OCI-LY7 (cell line): ENCODE measurements around the gene TCEANC2. TPM values are rescaled to one million over a fixed set of nuclear protein-coding genes. Genes with fewer than 3 reads are reported as not detected.

Experiments
- BruUV-seq: library from RNA; stranded (reverse); fragments of 400-500 nt; replicated peaks from 2 replicates; lab custom pipeline; 2021; lab: Mats Ljungman, UMichigan
- CTCF ChIA-PET: fragments of 300-600 bp; sonication (Branson Sonifier 250); formaldehyde crosslinking; loops from one replicate; lab custom pipeline; 2022; ENCODE audit warnings: antibody characterized with exemption; ENCODE audit not compliant: unreplicated experiment; lab: Charles Lee
- POLR2A ChIA-PET: fragments of 300-600 bp; sonication (Branson Sonifier 250); formaldehyde crosslinking; loops from one replicate; lab custom pipeline; 2022; ENCODE audit warnings: antibody characterized with exemption; lab: Charles Lee
- DNase-seq: peaks from one replicate; pipeline ENCODE4 v3.0.0-alpha.2; 2015; ENCODE audit warnings: low spot score
- H2AFZ ChIP-seq: fragments of 200-600 bp; sonication (generic), shearing (Covaris generic); 2 replicates; pipeline ENCODE4 v1.6.1; 2014; ENCODE audit warnings: mild to moderate bottlenecking, antibody characterized with exemption, low read length, moderate library complexity
- H3K27ac ChIP-seq: fragments of 200-600 bp; sonication (generic); 2 replicates; pipeline ENCODE4 v1.5.1; 2014; ENCODE audit warnings: mixed run types, low read depth, mild to moderate bottlenecking, moderate library complexity, low read length, inconsistent platforms; ENCODE audit not compliant: poor library complexity, severe bottlenecking
- H3K36me3 ChIP-seq: fragments of 200-600 bp; sonication (generic); 2 replicates; pipeline ENCODE4 v1.6.1; 2014; ENCODE audit warnings: mild to moderate bottlenecking, antibody characterized with exemption, low read length, moderate library complexity, mixed read lengths; ENCODE audit not compliant: insufficient read depth
- H3K4me1 ChIP-seq: fragments of 200-600 bp; sonication (generic); 2 replicates; pipeline ENCODE4 v1.5.1; 2014; ENCODE audit warnings: mild to moderate bottlenecking, low read length; ENCODE audit not compliant: insufficient read depth, poor library complexity, severe bottlenecking
- H3K4me2 ChIP-seq: fragments of 200-600 bp; sonication (generic); 2 replicates; pipeline ENCODE4 v1.6.1; 2014; ENCODE audit warnings: mild to moderate bottlenecking, low read length
- H3K4me3 ChIP-seq: fragments of 200-600 bp; sonication (generic); 2 replicates; pipeline ENCODE4 v1.5.1; 2014; ENCODE audit warnings: mild to moderate bottlenecking, low read depth, low read length; ENCODE audit not compliant: poor library complexity, severe bottlenecking
- H3K79me2 ChIP-seq: fragments of 200-600 bp; sonication (generic); 2 replicates; pipeline ENCODE4 v1.6.1; 2016; ENCODE audit warnings: low read depth, mild to moderate bottlenecking, low read length, moderate library complexity, mixed read lengths; ENCODE audit not compliant: insufficient read depth
- H3K9me2 ChIP-seq: fragments of 200-600 bp; sonication (generic); 2 replicates; pipeline ENCODE4 v1.6.1; 2016; ENCODE audit warnings: mild to moderate bottlenecking, low read length, mixed read lengths; ENCODE audit not compliant: insufficient read depth
- H3K9me3 ChIP-seq: fragments of 200-600 bp; sonication (generic); 2 replicates; pipeline ENCODE4 v1.6.1; 2014; ENCODE audit warnings: mild to moderate bottlenecking, mixed run types, low read length, mixed read lengths
- H4K20me1 ChIP-seq: fragments of 200-600 bp; sonication (generic); 2 replicates; pipeline ENCODE4 v1.6.1; 2014; ENCODE audit warnings: mild to moderate bottlenecking, antibody characterized with exemption, low read length, moderate library complexity, mixed read lengths; ENCODE audit not compliant: insufficient read depth
- EZH2phosphoT487 ChIP-seq: fragments of 200-600 bp; sonication (generic); IDR thresholded peaks from 2 replicates; pipeline ENCODE4 v1.6.1; 2018; ENCODE audit warnings: low read depth, borderline replicate concordance, mild to moderate bottlenecking, mixed run types, antibody characterized with exemption, low read length, moderate library complexity, mixed read lengths
- intact Hi-C: fragments of 100-400 bp; cut with micrococcal nuclease; formaldehyde crosslinking; loops from one replicate; pipeline ENCODE4 v1.10.0; 2022; ENCODE audit not compliant: unreplicated experiment
- total RNA-seq, 2 experiments: library from RNA; depleted of rRNA in 1 of 2; stranded (reverse); fragments of >200 nt in 1 of 2; shearing (Covaris generic) in 1 of 2; gene quantifications; 2 replicates each; pipeline ENCODE4 v1.2.3, GENCODE V29; 2014 to 2022
- TF ChIP-seq, protein P1 (sequence below): fragments of 200-600 bp; sonication (generic); conservative IDR thresholded peaks from 2 replicates; pipeline ENCODE4 v1.5.1; 2014; ENCODE audit warnings: mild to moderate bottlenecking, antibody characterized with exemption, low read length, moderate library complexity, mixed read lengths

TCEANC2 gene
- total RNA-seq, 2 experiments from 2014 or later, result 5.1 to 9.5 TPM

DNA sequence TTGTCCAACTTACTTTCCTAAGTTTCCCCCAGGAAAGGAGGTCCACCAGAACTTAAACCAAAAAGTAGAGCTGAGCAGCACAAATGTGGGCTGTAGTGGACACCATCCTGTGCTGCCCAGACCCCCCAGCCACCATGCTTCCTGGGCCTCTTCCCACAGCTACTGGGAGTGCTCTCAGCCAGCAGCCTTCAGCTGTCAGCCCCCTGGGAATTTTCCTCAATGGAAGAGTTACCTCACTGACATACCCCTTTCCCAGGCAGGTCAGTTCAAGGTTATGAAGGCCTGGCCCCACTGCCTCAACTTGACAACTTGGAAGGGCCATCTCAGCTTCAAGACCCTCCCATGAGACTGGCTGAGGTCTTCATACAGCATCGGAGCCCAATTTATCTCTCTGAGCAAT, 51.7 kb downstream of the TCEANC2 start:
- Histone ChIP-seq H3K4me2 (no peak overlapping the region), H3K4me1 (no peaks in the 10 kb centered on the region), H3K9me2 (no peaks in the 10 kb centered on the region), H3K9me3 (no peaks in the 10 kb centered on the region), H3K4me3 (no peak overlapping the region), H3K36me3 (no peaks in the 10 kb centered on the region), H4K20me1 (no peaks in the 10 kb centered on the region), H3K27ac (no peak overlapping the region), H3K79me2 (no peaks in the 10 kb centered on the region), H2AFZ (no peak overlapping the region)
- ChIA-PET CTCF (no interaction called here), POLR2A (interaction anchor here (1.3 kb wide), 1 partner anchor 10 kb away, joined by 4 read pairs; no protein-coding TSS in a partner anchor)
- no TSS peak for BruUV-seq
- TF ChIP-seq, protein P1, sequence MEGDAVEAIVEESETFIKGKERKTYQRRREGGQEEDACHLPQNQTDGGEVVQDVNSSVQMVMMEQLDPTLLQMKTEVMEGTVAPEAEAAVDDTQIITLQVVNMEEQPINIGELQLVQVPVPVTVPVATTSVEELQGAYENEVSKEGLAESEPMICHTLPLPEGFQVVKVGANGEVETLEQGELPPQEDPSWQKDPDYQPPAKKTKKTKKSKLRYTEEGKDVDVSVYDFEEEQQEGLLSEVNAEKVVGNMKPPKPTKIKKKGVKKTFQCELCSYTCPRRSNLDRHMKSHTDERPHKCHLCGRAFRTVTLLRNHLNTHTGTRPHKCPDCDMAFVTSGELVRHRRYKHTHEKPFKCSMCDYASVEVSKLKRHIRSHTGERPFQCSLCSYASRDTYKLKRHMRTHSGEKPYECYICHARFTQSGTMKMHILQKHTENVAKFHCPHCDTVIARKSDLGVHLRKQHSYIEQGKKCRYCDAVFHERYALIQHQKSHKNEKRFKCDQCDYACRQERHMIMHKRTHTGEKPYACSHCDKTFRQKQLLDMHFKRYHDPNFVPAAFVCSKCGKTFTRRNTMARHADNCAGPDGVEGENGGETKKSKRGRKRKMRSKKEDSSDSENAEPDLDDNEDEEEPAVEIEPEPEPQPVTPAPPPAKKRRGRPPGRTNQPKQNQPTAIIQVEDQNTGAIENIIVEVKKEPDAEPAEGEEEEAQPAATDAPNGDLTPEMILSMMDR, result no peak
- intact Hi-C loops, result no loop called here
- DNase-seq, result no peak

DNA sequence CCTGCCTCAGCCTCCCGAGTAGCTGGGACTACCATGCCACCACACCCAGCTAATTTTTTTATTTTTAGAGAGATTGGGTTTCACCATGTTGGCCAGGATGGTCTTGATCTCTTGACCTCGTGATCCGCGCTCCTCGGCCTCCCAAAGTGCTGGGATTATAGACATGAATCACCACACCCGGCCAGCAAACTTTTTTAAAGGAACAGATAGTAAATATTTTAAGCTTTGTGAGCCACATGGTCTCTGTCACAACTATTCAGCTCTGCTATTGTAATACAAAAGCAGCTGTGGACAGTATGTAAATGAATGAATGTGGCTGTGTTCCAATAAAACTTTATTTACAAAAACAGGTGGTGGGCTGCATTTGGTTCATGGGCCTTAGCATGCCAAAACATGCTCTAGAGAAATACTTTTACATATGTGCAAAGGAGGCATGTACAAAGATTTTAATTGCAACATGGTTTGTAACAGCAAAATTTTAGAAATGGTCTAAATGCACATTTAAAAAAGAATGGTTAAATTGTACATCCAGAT, 52.4 kb downstream of the TCEANC2 start:
- no peaks in the 10 kb centered on the region for H3K36me3 ChIP-seq
- POLR2A ChIA-PET, result interaction anchor here (1.3 kb wide), 1 partner anchor 9 kb away, joined by 4 read pairs; no protein-coding TSS in a partner anchor
- H3K79me2 ChIP-seq, result no peaks in the 10 kb centered on the region
- intact Hi-C loops, result no loop called here
- DNase-seq, result no peak
- no peak for TF ChIP-seq EZH2phosphoT487
- TF ChIP-seq, protein P1, result no peak
- H3K27ac ChIP-seq, result no peak overlapping the region
- no peak overlapping the region for H3K4me3 ChIP-seq
- H4K20me1 ChIP-seq, result no peaks in the 10 kb centered on the region
- H3K9me2 ChIP-seq, result no peaks in the 10 kb centered on the region
- no peak overlapping the region for H2AFZ ChIP-seq
- no TSS peak for BruUV-seq
- H3K4me1 ChIP-seq, result no peaks in the 10 kb centered on the region
- no peaks in the 10 kb centered on the region for H3K9me3 ChIP-seq
- CTCF ChIA-PET, result no interaction called here
- H3K4me2 ChIP-seq, result no peak overlapping the region

DNA sequence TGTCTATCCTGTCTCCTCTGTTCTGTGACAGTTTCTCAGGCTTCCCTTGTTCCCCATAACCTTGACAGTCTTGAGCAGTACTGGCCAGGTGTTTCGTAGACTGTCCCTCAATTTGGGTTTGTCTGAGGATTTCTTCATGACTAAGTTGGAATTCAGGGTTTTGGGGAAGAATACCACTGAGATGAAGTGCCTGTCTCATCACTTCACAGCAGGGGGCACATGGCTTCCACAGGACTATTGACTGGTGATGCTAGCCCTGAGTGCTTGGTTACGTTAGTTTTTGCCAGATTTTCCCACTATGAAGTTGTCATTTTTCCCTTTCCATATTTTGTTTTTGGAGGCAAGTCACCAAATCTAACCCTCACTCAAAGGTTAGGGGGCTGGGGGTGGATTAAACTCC, 53.7 kb downstream of the TCEANC2 start:
- POLR2A ChIA-PET, result no interaction called here

More for the DNA sequence above, 53.7 kb downstream of the TCEANC2 start:
- no peaks in the 10 kb centered on the region for H3K9me3 ChIP-seq
- H3K4me2 ChIP-seq, result no peak overlapping the region
- H3K4me1 ChIP-seq, result no peaks in the 10 kb centered on the region
- BruUV-seq, result no TSS peak
- H3K27ac ChIP-seq, result no peak overlapping the region
- intact Hi-C loops, result no loop called here
- H3K36me3 ChIP-seq, result no peaks in the 10 kb centered on the region
- no peaks in the 10 kb centered on the region for H3K9me2 ChIP-seq
- no peaks in the 10 kb centered on the region for H3K79me2 ChIP-seq
- H2AFZ ChIP-seq, result no peak overlapping the region
- H4K20me1 ChIP-seq, result no peaks in the 10 kb centered on the region
- DNase-seq, result peak; percentile 14
- H3K4me3 ChIP-seq, result no peak overlapping the region
- CTCF ChIA-PET, result no interaction called here
- no peak for TF ChIP-seq EZH2phosphoT487
- TF ChIP-seq, protein P1, result peak; percentile 51; the same call in 1 of the 2 replicates
